GM19463 (cell line): ENCODE measurements around the gene TEPSIN.

ENCODE experiments used
- ATAC-seq: cut with Tn5 transposase; IDR thresholded peaks from one replicate; pipeline ENCODE4 v1.9.1; 2021; ENCODE audit warnings: mild to moderate bottlenecking, moderate library complexity; ENCODE audit not compliant: unreplicated experiment

The TEPSIN gene

DNA sequence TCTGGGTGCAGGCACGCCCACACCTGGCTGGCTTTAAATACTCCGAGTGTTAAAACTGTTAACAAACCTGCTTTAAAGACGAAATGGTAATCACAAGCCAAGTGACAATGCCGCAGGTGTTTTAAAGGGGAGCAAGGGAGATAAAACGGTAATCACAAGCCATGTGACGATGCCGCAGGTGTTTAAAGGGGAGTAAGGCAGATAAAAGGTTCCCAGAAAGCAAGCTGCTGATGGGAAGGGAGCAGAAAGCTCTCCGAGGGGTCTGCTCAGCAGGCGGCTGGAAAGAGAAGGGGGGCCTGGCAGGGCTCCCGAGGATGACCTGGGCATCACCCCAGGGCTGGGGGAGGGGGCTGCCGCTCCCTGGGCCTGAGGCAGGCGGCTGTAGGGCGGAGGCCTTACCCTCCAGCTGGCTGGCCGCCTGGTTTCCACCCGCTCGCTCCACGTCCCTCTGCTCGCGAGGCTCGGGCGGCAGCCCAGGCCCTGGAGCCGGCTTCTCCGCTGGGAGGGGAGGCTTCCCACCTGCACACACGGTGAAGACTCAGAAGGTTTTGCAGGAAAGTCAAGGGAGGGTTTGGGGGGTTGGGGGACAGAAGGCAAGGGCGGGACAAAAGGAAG lies 12.3 kb upstream of the TEPSIN start:
- no peak for ATAC-seq

DNA sequence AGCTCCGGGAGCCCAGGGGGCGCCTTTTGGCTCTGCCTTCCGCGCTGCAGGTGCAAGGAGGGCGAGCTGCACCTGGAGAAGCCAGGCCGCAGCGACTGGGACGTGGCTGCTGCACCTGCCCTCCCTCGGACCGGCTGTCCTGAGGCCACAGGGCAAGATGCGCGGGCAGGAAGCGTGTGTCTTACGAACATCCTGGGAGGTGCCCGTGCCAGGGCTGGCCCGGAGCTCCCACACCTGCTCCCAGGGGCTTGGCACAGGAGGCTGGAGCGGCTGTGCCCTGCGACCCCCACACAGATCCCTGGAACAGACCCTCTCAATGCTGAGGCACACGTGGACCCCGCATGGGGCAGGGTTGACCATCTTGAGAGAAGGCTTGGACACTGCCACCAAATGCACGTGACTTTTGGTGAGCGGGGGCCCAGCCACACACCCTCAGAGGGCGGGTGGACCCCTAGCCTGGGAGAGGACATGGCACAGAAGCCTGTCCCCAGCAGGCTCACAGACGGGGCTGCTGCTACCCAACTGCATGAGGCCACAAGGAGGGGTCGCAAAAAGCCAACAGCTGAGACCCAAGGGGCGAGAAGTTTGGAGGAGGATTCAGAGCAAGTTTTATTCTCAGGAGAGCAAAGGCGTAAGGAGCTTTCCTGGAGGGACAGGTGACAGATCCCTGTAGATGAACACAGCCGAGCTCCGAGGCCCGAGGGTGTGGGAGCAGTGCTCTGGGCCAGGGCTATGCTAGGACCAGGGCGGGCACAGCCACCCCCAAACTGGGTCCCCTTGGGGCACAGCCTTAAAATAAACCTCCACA lies 11.6 kb upstream of the TEPSIN start:
- ATAC-seq, result no peak

DNA sequence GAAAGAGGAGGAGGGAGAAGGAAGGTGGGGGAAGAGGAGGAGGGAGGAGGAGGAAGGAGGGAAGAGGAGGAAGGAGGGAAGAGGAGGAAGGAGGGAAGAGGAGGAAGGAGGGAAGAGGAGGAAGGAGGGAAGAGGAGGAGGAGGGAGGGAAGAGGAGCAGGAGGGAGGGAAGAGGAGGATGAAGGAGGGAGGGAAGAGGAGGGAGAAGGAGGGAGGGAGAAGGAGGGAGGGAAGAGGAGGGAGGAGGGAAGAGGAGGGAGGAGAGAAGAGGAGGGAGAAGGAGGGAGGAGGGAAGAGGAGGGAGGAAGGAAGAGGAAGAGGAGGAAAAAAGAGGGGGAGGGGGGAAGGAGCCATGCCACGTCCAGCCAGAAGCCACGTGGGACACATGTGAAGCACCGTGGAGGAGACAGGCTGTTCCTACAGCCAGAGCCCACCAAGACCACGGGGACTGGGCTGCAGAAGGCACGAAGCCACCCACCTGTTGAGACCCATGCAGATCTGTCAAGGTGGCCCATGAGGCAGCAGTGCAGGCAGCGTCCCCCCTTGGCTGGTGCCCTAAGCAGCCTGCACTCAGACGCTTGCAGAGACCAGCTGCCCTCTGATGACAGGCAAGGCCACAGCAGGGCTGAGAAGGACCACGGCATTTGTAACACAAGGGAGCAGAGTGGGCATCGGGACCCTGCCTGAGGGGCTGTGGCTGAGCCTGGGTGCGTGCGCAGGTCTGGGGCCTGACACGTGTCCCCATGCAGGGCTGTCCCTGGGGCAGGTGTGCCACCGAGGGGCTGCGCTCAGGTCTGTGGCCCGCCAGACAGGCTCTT lies 10.6 kb upstream of the TEPSIN start:
- no peak for ATAC-seq

DNA sequence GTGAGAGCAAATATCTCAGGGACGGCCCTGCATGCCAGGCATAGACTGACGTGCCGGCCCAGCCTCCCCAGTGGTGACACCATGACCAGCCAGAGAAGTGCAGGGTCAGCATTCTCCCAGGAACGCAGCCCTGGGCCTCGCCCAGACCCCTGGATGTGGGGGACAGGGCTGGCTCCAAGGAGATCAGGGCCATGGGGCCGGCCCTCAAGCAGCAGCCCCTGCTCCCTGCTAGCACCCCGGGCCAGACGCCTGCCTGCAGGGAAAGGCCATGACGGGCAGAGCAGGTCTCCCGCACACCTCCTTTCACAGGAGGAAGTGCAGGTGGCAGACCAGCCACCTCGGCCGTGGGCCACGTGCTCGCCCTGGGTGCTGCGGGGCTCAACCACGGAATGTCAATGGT lies 9.8 kb upstream of the TEPSIN start:
- ATAC-seq, result no peak

DNA sequence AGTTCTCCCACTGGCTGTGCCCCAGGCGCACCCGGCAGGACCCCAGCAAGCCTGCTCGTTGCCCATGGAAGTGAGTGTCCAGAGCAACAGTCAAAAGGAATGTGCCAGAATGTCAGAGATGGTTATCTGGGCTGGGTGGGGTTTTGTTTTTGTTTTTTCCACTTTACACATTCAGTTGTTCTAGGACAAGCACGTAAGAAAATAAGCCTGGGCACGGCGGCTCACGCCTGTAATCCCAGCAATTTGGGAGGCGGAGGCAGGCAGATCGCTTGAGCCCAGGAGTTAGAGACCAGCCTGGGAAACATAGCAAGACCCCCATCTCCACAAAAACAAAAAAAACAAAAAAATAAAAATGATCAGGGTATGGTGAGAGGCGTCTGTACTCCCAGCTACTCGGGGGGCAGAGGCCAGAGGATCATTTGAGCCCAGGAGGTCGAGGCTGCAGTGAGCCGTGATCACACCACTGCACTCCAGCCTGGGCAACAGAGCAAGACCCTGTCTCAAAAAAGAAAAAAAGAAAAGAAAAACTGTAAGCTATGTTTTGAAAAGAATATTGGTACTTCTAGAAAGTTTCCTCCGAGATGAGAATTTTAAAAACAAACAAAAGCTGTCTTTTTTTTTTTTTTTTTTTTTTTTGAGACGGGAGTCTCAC lies 8.6 kb upstream of the TEPSIN start:
- ATAC-seq, result no peak

DNA sequence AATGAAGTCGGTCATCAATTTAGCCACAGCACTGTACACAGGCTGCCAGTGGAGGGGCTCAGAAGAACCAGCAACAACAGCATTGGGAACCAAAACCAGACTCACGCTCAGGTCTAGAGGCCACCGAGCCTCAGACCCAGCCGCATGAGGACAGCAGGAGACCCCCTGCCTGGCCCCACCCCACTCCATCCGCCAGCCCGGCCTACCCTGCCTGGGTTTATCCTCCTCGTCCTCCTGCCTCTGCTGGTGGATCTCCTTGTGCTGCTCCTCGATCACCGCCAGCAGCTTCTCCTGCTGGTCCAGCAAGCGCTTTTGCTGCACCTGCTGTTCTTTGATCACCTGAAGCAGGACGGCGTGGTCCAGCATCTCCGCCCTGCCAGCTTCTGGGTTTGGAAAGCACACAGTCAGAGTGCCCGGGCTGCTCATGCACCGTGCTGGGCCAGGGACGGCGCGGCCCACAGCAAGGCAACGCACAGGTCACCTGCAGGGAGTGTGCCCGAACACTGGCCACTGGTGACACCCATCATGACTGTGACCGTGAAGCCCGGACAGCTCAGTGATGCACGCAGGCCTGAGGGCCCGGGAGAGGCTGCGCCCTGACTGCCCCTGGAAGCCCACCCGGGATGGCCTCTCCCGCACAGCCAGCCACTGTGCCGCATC lies 8.0 kb upstream of the TEPSIN start:
- no peak for ATAC-seq

DNA sequence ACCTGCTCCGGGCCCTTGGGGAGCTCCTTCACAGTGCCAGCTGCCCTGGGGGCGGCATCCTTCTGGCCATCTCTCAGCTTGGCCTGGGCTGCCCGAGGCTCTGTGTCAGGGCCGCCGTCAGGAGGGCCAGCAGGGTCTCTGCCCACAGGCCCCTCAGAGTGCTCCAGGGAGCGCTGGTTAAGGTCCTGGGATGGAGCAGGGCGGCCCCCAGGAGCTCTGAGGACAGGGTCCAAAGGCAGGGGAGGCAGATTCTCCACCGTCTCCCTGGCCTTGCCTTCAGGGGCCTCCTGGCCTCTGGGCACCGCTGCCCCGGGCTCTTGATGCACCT lies 7.5 kb upstream of the TEPSIN start:
- no peak for ATAC-seq

DNA sequence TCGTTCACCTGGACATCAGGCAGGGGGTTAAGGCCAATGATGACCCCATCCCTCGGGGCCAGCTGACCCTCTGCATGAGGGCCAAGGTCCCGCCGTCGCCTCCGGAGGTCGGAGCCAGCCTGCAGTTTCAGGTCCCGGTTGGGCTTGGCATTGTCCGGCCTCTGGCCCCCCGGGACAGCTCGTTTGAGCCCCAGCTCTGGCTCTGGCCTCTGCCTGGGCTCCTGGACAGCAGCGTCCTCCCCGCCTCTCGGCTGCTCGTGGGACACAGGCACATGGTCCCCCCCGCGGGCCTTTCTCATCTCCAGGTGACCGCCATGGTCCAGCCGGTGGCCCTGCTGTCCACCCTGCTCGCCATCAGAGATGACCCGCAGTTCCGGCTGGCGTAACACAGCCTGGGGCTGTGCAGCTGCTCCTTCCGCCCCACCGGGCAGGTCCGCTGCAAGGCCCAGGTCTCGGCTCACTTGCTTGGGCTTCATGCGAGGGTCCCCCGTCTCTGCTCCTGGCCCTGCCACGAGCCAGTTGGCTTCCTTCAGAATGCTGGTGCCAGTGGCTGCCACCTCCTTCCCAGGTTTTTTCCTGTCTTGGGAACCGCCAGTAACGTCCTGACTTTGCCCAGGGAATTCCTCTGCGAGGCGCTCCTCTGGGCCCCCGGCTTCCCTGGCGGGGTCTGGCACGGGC lies 6.9 kb upstream of the TEPSIN start:
- no peak for ATAC-seq

DNA sequence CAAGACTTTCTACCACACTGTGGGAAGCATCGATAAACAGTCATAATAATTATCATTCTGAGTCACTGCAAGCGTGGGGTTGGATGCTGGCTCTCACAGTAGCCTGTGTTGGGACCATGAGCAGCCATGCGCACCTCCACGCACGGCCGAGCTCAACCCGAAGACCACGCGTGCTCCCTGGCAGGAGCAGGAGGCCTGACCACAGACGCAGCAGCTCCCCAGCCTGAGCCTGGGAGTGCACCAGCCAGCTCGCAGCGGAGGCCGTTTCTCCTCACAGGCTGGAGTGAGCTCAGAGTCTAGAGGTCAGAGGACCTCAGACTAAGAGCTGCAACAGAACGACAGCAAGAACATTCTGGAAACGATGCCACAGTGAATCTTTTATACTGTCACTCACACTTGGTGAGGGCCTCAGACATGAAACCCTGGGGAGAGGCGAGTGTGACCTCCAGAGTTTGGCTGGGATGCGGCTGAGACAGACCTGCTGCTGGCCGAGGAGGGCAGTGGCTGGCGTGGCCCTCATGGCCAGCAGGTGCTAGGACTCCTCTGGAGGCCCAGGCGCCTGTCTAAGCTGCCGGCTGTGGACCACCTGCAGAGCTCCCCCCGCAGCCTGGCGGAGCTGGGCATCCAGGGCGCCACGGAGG lies 6.3 kb upstream of the TEPSIN start:
- no peak for ATAC-seq

DNA sequence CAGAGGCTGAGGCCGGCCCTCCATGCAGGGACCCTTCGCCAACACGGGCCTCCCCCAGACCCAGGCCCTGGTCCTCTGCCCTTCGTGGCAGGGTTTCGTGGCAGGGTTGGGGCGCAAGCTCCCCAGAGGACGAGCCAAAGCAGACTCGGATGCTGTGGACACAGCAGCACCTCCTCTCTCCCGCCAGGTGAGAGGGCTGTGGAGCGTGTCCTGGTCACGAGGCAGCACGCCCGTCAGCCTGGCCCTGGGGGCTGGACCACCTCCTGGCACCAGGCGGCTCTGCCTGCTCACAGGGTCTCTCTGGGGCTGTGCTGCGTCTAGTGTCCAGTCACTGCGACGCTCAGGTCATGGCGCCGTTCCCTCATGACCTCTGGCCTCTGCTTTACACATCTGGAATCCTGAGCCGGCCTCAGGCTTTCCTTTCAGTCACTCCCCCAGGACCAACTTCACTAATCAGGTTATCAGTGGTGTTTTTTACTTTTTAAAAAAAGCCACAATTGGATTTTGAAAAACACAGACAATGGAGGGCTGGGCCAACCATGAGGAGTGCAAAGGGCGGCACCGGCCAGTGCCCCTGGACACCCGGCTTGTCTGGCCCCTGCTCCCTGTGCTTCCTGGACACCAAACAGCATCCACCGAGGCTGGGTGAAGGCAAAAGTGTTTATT lies 5.6 kb upstream of the TEPSIN start:
- ATAC-seq, result no peak

DNA sequence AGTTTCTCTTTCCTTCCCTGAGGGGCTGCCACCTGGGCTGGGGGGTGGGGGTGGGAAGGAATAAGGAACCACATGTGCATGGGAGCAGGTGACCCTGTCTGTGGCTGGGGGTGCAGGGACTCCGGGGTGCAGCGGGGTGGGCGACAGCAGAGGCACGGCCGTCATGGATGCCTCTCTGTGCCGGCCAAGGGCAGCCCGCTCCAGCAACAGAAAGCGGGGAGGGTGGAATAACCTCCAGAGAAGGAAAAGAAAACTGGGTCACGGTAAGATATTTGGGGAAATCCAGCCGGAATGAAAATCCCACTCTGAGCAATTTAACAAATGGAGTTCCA lies 4.4 kb upstream of the TEPSIN start:
- ATAC-seq, result no peak

DNA sequence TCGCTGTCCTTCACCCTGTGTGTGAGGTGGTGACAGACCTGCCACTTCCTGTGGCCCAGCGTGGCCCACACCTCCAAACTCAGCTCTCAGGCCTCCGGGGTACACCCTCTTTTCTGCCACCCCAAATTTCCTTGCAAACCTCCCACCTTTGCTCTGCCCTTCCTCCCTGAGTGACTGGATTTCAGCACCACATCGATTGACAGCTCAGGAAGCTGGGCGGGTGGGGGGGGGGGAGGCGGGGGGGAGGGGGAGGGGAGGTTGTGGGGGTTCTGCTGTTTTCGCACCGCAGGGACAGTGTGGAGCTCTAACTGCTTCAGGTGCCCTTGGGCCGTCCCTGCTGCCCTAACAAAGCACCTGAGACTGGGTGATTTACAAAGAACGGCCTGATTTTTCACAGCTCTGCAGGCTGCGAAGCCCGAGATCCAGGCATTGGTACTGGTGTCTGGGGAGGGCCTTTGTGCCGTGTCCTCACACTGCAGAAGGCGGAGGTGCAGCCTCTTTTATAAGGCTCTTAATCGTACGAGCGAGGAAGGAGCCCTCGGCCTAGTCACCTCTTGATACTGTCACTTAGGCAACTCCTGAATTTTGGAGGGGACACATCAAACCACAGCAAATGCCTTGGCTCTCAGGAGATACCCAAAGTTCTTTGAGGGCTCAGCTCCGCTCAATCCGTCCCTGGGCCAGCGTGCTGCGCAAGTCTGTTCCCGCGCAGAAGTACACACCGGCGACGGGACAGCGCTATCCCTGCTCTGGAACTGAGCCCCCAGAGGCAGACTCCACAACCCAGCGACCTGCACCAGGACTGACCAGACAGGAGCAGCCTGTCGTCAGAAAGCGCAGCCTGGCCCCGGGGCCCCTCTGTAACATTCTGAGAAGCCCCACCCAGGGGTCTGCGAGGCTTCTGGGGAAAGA lies 3.8 kb upstream of the TEPSIN start:
- ATAC-seq, result no peak

DNA sequence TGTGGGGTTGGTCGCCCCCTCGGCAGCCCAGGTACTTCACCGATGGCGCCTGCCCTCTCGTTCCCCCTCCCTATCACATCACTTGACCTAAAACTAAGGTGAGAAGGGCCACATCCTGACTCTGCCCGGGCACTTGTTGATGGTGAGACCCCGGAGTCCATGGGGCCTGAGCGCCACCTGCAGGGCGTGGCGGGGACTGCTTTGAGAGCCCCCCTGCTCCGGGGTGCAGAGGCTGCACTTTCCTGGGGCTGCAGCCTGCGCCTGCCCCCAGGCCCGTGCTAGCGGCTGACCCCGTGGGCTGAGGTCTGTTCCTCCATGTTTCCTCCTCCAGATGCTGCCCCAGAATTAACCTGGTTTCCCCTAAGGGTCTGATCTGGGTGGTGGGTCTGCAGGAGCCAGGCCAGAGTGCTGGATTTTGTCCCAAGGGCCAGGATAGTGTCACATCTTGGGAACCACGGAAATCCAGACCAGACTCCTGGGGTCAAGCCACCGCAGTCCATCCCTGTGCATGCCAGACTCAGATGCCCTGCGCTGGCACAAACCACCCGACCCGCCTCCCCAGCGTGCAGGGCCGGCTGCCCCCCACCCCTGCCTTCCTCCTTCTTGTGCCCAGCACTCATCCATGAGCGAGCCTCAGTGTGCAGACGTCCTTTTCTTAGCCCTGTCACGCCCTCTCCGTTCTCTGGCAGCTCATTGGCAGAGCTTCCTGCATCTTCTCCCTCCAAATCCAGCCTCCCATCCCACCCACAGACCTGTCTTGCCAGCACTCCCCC lies 3.0 kb upstream of the TEPSIN start:
- no peak for ATAC-seq

DNA sequence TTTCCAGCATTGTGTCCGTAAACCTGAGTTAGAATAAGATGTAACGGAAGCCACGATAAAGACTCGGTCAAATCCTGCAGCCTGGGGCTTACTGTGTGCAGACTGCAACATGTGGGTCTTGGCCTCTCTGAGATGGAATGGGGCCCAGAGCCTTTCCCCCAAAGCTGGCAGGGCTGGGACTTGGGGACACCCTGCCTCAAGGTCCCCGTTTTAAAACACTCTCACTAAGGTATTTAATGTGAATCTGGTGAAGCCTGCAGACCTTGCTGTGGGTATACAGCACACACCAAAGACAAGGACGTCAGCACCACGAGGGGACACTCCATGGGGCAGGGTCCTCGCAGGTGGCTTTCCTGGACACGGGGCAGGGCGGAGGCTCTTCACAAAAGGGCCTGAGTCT lies 2.3 kb upstream of the TEPSIN start:
- no peak for ATAC-seq

DNA sequence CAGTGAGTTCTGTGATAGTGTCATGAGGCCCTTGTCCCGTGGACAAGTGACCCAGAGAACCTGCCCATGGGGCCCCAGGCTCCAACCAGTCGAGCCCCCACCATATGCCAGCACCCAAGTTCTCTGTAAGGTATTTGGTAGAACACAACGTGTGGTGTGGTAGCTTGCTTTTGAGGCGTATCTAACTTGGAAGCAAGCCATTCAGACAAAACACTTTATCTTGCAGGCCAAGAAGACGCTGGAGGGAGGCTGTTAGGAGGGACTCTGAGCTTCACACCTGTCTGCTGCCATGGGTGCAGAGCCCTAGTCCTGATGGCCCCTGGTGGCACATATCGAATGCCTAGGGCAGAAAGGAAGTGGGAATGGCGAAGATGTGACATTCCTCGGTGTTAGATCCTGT lies 1.9 kb upstream of the TEPSIN start:
- no peak for ATAC-seq

DNA sequence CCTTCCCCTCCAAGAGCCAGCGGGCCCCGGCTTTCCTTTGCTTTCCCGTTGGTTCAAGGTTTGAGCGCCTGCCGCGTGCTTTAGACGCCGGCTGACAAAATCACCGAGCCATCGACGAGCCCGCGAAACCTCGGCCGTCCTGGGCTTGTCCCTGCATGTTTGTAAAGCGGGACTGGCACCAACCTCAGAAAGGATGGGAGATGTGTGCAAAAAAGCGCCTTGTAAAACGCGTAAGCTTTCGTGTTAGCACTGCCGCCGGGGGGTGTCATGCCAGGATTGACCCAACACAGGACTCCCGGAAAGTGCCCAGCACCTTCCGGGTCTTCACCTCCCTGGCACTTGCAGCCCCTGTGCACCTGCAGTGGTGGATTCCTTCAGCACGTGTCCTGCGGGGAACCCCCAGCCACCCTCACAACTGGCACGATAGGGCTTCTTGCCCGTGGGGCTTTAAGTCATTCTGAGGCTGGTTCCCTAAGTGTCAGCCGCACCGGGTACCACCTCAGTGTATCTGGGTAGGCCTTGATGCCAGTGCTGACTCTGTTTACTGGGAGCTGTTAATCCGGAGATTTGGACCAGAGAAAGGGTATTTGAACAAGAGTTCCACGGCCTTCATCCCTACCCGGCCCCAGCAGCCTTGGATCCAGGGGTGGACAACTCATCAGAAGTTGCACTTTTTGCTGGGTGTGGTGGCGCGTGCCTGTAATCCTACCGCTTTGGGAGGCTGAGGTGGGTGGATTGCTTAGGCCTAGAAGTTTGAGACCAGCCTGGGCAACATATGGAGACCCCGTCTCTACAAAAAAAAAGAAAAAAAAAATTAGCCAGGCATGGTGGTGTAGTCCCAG lies 1.1 kb upstream of the TEPSIN start:
- no peak for ATAC-seq

DNA sequence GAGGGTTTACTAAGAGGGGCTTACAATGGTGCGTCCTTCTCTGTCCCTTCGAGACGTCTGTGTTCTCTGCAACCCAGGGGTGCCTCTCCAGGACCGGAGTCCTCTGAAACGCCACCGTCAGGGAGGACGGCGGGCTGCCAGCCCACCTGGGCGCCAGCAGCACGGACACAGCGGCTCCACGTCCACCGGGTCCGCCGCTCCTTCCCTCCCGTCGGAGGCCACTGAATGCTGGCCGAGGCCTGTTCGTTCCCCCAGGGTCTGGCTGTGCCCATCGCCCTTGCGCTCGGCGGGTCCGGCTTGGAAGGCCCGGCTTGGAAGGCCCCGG lies 403 bp downstream of the TEPSIN start:
- ATAC-seq, result no peak
